NCI-H226 (cell line): ENCODE results near the gene SNTB2.
A peak's percentile ranks its signal among the peaks of the same experiment; 100 is the strongest.
"Not testable (repeated sequence)": the region's sequence is repeated elsewhere in the genome, so short reads cannot be mapped to it uniquely, and the experiment has no call there.

Experiments used
- DNase-seq: peaks from one replicate; pipeline ENCODE4 v3.0.0-alpha.2; 2015

SNTB2 gene

DNA sequence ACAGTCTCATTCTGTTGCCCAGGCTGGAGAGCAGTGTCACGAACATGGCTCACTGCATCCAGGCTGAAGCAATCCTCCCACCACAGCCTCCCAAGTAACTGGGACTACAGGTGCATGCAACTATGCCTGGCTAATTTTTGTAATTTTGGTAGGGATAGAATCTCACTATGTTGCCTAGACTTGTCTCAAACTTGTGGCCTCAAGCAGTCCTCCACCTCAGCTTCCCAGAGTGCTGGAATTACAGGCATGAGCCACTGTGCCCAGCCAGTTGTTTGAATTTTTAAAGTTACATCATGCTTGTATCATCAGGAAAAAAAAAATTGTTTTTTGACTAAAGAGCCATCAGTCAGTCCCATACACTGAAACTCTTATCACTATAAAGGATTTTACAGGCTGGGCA lies 107.1 kb downstream of the SNTB2 start:
- no peak for DNase-seq

DNA sequence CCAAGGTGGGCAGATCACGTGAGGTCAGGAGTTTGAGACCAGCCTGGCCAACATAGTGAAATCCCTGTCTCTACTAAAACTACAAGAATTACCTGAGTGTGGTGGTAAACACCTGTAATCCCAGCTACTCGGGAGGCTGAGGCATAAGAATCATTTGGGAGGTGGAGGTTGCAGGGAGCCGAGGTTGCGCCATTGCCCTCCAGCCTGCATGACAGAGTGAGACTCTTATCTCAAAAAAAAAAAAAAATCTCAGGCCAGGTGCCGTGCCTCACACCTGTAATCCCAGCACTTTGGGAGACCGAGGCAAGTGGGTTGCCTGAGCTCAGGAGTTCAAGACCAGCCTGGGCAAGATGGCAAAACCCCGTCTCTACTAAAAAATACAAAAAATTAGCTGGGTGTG lies 109.8 kb downstream of the SNTB2 start:
- DNase-seq = not testable (repeated sequence)

DNA sequence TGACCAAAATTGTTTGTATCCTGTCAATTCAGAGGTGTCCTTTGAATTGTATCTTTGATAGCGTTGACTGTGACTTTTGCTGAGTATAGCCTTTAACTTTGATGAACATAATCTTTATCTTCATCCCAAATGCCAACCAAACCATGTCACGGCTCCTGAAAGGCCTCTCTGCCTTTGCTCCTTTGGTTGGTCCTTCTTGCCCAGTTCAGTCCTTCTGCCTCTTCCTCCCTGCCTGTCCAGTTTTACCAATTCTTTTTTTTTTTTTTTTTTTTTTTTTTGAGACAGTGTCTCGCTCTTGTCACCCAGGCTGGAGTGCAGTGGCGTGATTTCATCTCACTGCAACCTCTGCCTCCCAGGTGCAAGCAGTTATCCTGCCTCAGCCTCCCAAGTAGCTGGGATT lies 111.3 kb downstream of the SNTB2 start:
- DNase-seq = no peak

DNA sequence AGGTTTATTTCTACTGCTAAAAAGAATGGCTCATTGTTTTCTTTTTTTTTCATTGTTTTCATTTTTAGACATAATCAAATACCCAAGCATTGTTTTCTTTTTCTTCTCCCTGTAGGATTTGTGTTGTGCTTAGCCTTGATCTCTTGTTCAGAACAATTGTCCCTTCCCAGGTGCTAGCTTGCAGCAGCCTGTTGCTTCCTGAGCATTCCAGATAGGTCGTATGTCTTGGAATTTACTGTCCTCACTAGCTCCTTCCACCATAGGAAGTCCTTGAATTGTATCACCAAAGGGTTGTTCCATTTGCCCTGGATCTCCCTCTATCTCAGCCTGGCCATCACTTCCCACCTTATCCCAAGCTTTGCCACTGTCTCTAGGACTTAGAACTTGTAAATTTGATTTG lies 114.2 kb downstream of the SNTB2 start:
- DNase-seq = no peak

DNA sequence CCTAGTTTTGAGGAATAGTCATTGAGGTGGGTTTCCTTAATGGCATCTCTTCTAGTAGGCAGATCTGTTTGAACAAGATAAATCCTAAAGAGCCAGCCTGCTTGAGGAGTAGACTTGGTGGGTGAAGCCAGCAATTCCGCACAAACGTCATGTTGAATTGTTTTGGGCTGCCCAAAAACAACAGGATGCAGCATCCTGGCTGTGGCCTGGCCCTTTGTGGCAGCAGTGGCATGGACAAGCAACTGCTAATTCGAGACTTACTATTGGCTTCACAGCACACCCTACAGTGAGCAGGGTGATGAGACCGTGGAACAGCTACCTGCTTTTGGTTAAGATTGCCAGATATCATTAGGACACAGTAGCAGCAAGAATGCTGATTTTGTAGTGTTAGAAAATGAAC lies 114.9 kb downstream of the SNTB2 start:
- DNase-seq = no peak

DNA sequence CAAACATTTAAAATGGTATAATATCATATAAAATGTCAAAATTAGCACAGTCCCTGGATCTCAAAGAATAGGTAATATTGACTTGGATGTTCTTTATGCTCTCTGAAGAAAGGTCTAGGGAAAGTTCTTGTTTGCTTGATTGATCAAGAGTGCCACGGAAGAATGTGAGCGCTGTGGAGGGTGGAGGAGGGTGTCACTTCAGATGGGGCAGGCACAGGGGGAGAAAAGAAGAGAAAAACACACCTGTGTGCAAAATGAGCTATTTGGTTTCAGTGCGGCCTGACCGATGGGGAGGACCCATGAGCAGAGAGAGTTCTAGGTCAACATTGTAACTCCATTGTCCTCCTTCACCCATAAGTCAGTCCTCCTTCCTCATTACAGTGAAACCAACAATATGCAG lies 115.3 kb downstream of the SNTB2 start:
- DNase-seq = no peak

DNA sequence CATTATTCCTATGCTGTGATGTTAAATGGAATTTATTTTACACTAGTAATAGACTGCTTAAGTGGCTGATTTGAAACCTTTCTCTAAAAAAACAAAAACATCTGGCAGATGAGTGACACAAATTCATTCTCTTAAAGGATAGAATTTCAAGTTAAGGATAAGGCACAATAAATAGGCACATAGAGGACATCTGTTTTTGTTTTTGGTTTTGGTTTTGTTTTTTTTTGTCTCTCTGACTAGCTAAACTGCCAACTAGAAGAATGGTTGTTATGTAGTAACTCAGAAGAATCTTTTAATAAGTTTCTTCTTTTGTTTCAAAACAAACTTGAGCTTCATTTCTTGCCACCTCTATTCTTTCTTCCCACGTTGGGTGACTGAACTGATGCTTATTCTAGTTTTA lies 119.1 kb downstream of the SNTB2 start:
- DNase-seq = no peak

DNA sequence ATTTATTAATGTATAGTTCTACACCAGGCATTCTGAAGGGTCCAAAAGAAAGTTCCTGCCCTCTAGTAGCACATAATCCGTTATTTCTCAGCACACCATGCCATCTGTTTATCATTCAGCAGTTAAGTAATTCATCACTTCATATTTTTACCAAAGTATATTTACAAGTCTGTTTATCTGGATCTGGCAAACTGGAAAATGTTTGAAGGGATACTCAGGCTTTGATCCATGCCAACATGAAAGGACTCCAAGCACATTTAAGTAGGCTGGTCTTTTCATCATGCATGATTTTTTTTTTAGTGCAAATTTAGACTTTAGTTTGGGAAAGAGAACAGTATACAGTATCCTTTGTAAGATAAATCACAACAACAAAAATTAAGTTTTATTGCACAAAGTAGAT lies 120.1 kb downstream of the SNTB2 start:
- DNase-seq = no peak

DNA sequence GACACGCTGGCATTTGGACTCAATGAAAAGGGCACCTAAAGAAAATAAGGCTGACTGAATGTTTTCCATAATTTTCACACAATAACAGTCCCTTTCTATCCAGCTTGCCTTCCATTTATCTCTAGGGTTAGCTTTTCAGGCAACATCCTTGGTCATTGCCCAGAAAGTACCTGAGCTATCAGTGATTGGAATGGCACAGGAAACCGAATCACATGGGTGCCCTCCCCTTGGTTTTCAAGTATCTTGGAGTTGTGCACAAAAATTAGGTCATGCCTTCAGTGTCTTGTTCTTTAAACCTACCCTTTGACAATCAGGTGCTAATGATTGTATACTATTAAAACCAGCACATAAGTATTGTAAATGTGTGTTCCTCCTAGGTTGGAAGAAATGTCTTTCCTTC lies 120.9 kb downstream of the SNTB2 start:
- DNase-seq = no peak

DNA sequence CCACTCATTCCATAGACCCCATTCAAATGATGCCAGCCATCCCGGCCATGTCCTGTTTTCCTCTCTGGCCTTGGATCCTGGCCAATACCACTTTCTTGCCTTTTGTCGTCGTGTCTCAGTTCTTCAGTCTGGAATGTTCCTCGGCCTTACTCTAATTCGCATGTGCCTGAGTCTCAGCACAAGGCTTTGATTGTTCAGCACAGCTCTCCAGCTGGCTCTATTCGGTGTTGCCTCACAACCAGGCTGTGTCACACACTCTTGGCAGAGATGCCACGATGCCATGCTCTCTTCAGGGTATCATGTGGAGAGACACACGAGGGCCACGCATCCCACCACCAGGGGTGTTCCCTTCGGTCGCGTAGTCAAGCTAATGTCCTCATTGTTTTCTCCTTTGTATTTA lies 122.4 kb downstream of the SNTB2 start:
- no peak for DNase-seq

DNA sequence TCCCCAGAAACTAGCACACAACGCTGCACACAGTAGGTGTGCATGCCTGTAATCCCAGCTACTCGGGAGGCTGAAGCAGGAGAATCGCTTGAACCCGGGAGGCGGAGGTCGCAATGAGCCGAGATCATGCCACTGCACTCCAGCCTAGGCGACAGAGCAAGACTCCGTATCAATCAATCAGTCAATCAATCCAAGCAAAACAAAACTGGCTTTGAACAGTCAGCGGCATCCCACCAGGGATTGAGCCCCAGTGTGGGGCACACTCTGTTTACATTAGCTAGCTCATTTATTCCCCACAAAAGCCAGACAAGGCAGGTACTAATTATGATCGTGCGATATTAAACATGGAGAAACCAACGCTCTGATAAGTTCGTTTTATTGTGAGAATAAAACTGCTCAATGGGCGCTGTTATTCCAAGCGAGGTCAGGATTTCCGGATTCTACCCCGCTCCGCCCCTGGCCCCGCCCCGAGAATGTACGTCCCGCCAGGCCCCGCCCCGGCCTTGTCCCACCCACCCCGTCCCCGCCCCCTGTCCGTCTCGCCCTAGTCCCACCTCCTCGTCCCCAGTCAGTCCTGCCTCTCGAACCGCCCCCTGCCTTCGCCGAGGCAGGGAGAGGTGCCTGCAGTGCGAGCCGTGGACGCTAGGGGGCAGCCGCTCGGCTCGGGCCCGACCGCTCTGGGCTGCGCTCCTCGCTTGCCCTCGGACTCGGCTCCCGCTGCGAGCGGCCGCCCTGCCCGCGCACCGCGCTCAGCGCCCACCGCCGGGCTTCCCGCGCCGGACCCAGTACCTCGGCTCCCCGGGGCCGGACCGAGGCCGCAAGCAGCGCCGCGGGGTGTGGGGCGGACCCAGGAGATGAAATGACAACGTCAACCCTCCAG lies 123.9 kb downstream of the SNTB2 start, which contains the start of gene VPS4A:
Gene VPS4A, plus strand, starts transcription at position 698 of the 880 bp plus-strand sequence. Its CDS starts 162 bp downstream, at position 860.
- peak; percentile 87 for DNase-seq

DNA sequence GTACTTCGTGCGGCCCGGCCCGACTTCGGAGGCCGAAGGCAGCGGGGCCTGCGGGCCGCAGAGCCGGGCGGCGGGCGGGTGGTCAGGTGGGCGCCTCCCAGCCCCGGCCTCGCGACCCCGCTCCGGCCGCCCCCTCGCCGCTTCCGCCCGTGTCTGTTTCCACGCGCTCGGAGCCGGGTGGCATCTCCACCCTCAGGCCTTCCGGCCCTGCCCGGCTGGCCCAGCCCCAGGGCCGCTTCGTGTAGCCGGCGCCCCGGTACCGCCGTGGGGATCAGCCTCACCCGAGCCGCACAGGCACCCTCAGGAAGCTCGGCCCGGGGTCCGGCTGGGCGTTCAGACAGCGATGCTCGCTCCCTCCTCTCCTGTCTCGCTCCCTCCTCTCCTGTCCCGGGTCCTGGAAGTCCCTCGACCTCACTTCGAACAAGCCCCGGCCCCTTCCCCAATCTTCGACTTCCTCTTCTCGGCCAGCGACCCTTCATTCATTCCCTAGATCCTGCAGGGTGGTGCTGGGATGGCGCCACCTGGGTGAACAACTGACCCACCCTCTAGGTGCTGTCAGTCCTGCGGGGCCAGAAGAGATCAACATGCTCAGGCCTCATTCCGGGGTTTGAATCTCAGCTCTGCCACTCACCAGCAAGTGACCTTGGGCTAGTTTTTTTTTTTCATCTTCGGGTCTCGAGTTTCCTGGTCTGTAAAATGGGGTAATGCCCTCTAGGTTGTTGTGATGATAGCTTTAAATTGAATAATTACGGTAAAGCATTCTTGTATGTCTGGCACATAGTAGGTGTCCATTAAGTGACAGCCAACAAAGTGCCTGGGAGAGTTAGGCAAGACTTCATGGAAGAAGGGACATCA lies 124.8 kb downstream of the SNTB2 start:
- DNase-seq = no peak

DNA sequence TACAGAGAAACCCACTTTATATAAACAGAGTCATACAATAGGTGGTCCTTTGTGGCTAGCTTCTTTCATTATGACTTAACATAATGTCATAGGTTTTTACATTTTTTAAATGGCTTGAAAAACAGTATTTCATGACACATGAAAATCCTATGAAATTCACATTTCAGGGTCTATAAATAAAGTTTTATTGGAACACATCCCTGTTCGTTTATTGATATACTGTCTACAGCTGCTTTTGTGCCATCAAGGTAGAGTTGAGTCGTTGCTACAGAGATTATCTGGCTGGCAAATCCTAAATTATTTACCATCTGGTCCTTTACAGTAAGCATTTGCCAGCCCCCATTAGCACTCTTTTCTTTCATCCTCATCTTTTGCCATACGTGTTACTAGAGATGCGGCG lies 126.5 kb downstream of the SNTB2 start:
- no peak for DNase-seq

DNA sequence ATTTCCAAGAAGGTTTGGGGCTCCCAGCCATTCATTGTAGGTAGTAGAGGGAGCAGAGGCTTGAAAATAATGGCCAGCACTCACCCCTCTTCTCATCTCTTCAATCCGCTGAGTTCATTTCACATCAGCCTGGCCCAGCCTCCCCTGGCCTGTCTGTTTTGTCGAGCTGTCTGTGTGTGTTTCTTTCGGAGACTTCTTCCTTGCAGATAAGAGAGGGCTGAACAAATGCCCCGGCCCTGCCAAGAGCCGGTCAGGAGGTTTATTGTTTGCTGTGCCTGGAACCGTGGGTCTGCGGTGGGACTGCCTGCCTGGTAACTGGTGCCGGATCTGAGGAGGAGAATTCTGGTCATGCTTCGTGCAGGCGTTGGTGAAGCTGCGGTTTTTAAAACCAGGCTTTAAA lies 127.6 kb downstream of the SNTB2 start:
- DNase-seq = no peak

DNA sequence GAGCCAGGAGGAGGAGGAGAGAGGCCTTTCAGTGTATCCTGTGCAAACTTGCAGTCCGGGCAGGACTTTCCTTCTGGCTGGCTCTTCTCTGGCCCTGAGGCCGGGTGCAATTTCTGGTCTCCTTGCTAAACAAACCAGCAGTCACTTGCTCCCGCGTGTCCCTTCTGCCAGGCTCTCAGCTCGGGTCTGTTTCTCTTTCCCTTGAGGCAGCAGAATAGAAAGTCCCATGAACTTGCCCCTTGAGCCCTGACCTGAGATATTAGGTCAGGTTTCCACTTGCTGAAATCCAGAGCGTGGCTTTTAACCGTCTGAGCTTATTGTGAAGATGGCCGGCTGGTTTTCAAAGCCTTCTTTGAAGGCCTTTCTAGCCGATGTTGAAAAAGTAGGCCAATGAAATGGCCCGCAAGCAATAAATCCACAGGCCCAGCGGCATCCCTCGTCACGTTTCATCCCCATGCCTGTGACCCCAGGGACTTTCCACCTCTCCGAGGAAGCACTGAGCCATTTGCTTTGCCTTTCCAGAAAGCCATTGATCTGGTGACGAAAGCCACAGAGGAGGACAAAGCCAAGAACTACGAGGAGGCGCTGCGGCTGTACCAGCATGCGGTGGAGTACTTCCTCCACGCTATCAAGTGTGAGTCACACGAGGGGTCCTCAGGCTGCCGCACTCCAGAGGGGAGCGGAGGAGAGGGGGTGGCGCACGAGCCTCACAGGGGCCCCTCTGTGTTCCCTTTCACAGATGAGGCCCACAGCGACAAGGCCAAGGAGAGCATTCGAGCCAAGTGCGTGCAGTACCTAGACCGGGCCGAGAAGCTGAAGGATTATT lies 128.7 kb downstream of the SNTB2 start:
- no peak for DNase-seq

DNA sequence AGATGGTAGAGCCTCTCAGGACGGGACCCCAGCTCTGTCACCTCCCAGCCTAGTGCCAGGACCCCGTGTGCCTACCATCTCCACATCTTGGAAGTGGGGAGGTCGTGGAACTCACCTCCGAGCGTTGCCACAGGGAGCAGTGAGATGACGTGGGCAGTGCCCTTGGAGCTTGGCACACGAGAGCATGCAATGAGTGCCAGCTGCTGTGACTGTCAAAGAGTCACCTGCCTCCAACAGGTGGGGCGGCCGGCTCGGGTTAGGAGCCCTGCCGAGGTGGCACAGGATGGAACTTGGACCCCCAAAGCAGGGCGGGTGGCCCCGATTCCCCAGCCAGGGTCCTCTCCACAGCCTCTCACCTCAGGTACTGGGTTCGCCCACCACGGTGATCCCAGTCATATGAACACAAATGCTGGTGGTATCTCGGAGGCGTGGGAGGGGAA lies 129.7 kb downstream of the SNTB2 start:
- DNase-seq = no peak

DNA sequence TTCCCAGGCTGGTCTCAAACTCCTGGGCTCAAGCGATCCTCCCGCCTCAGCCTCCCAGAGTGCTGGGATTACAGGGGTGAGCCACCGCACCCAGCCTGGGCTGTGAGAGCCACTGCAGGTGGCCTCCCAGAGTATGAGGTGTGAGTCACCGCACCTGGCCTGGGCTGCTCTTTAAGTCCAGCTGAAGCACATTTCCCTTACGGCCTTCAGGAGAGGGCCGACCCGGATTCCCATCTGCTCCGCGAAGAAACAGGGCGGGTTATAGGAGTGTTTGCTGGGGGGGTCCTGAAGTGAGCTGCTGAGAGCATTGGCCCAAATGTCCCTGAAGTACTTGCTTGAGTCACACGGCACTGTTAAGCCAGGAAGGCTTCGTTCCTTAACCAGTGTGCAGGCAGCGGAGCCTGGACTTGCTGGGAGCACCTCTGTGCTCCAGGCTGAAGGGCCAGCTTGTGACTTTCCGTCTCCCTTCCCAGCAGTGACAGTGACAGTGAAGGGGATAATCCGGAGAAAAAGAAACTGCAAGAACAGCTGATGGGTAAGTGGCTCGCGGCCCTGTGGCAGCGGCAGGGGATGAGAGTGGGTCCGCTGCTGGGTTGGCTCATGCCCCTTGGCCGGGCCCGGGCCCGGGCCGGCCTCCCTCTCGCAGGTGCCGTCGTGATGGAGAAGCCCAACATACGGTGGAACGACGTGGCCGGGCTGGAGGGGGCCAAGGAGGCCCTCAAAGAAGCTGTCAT lies 131.4 kb downstream of the SNTB2 start:
- DNase-seq = no peak

DNA sequence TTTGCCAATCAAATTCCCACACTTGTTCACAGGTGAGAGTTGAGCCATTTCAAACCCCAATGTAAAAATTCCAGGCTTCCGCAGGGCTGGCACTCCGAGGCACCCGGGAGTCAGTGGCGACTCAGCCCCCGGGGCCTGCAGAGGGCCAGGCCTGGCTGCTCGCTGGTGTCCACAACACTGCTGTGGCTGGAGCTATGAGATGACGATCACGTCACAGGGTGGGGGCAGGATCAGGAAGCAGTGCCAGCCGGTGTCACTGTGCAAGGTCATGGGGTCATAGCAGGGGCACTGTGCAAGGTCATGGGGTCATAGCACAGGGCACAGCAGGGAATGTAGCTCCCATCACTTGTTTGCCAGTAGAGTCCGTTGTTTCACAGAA lies 131.9 kb downstream of the SNTB2 start:
- no peak for DNase-seq

DNA sequence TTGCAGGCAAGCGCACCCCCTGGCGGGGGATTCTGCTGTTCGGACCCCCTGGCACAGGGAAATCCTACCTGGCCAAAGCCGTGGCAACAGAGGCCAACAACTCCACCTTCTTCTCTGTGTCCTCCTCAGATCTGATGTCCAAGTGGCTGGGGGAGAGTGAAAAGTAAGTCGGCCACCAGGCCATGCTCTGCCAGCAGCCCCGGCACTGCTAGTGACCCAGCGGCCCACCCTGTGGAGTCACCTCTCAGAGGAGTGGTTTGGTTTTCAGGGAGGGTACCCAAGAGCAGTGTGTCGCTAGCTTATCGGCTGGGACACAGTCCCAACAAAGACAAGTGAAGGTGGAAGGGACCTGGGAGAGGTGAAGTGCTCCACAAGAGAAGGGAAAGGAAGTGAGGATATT lies 132.4 kb downstream of the SNTB2 start:
- DNase-seq = no peak

DNA sequence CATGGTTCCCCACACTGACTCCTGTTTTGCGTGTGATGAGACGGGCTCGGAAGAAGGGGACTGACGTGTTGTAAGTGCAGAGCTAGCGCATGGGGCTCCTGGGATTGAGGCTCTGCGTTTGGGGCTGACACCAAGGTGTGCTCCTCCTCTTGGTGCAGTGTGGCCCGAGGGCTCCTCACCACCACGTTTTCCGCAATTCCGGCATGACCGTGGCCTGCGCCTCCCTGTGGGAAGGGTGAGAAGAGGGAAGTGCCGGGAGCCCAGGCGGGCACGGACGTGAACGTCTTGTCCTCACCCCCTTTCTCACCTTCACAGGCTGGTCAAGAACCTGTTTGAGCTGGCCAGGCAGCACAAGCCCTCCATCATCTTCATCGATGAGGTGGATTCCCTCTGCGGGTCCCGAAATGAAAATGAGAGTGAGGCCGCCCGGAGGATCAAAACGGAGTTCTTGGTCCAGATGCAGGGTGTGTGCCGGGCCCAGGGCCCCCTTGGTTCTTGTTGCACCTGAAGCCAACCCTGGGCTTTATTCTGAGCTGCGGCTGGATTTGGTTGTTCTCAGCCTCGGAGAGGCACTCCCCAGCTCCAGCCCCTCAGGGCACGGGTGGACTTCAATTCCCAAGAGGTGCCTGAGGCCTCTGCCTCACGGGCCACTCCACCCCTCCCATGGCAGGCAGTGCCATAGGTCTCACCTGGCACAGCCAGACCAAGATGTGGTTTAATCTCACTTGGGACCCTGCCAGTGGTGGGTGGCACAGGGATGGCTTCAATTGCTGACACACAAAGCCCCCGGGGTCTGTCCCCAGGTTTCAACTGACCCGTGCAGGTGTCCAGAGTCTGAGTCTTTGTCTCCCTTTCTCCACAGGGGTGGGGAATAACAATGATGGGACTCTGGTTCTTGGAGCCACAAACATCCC lies 133.1 kb downstream of the SNTB2 start:
- no peak for DNase-seq

DNA sequence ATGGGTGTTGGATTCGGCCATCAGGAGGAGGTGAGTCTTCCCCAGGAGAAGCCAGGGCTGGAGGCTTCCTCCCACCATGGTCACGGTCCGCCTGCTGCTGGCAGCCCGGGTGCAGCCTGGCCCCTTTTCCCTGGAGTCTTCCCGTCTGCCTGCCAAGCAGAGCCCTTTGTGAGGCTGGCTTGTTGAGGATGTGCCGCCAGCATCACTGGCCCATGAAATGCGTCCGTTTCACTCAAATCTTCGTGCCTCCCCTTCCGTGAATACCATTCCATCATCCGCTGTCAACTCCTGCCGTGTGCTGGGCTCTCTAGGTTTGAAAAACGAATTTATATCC lies 133.7 kb downstream of the SNTB2 start:
- no peak for DNase-seq
